SK-N-SH (cell line): ENCODE measurements around the gene MAN1A1. TPM values are rescaled to one million over a fixed set of nuclear protein-coding genes. Genes with fewer than 3 reads are reported as not detected.

ENCODE experiments used
- CTCF ChIA-PET: fragments of 300-600, 350-600 bp; formaldehyde crosslinking; extraction: SDS; loops from one replicate; lab custom pipeline; 2021; lab: Yijun Ruan, JAX
- POLR2A ChIA-PET: fragments of 350-600 bp; sonication (Branson Sonifier 250); formaldehyde crosslinking; extraction: SDS; loops from one replicate; lab custom pipeline; 2020; ENCODE audit warnings: antibody characterized with exemption, inconsistent platforms; lab: Yijun Ruan, JAX
- DNase-seq: peaks from one replicate; pipeline ENCODE4 v3.0.0; 2012
- H2AFZ ChIP-seq: fragments of 200-600 bp; sonication (generic); 2 replicates; pipeline ENCODE4 v1.8.1; 2016; ENCODE audit warnings: antibody characterized with exemption, mild to moderate bottlenecking, low read depth
- H3F3A ChIP-seq: fragments of 200-600 bp; sonication (generic); replicated peaks from 2 replicates; pipeline ENCODE3; 2016; ENCODE audit warnings: antibody characterized with exemption, mild to moderate bottlenecking; ENCODE audit not compliant: insufficient read depth
- H3K27ac ChIP-seq, 2 experiments: fragments of 200-500 bp in 1 of 2; fragments of 200-600 bp in 1 of 2; sonication (Bioruptor generic) in 1 of 2; sonication (generic), shearing (Covaris generic) in 1 of 2; 2 replicates each; pipeline versions ENCODE4 v1.5.1 to v1.6.1; 2014 to 2016; ENCODE audit warnings: low read depth in 2 of 2, inconsistent platforms in 1 of 2, low read length in 1 of 2, mild to moderate bottlenecking in 1 of 2, mixed read lengths in 1 of 2
- H3K27me3 ChIP-seq: fragments of 200-600 bp; sonication (generic), shearing (Covaris generic); 2 replicates; pipeline ENCODE4 v1.6.1; 2016; ENCODE audit warnings: mixed run types; ENCODE audit not compliant: insufficient read depth
- H3K36me3 ChIP-seq, 2 experiments: fragments of 200-500 bp in 1 of 2; fragments of 200-600 bp in 1 of 2; sonication (Bioruptor generic) in 1 of 2; sonication (generic) in 1 of 2; replicated peaks in 1 of 2; 2 replicates each; pipeline versions ENCODE3 to v1.5.1; 2014 to 2016; ENCODE audit warnings: low read length in 1 of 2, mild to moderate bottlenecking in 1 of 2; ENCODE audit not compliant: insufficient read depth in 2 of 2, control insufficient read depth in 1 of 2
- H3K4me1 ChIP-seq, 2 experiments: fragments of 200-500 bp in 1 of 2; fragments of 200-600 bp in 1 of 2; sonication (Bioruptor generic) in 1 of 2; sonication (generic), shearing (Covaris generic) in 1 of 2; 2 replicates each; pipeline versions ENCODE4 v1.5.1 to v1.6.1; 2014 to 2016; ENCODE audit warnings: low read depth in 1 of 2, low read length in 1 of 2, mixed run types in 1 of 2; ENCODE audit not compliant: insufficient read depth in 2 of 2, control insufficient read depth in 1 of 2
- H3K4me2 ChIP-seq: fragments of 200-600 bp; sonication (generic), shearing (Covaris generic); 2 replicates; pipeline ENCODE4 v1.6.1; 2017; ENCODE audit warnings: mixed run types
- H3K4me3 ChIP-seq, 2 experiments: fragments of 200-500 bp in 1 of 2; fragments of 200-600 bp in 1 of 2; sonication (Bioruptor generic) in 1 of 2; sonication (generic), shearing (Covaris generic) in 1 of 2; 2 replicates each; pipeline versions ENCODE4 v1.5.1 to v1.8.1; 2014 to 2016; ENCODE audit warnings: low read depth in 2 of 2, inconsistent platforms in 1 of 2, low read length in 1 of 2, mild to moderate bottlenecking in 1 of 2, mixed read lengths in 1 of 2, moderate library complexity in 1 of 2
- H3K79me2 ChIP-seq: fragments of 200-600 bp; sonication (generic); 2 replicates; pipeline ENCODE4 v1.8.1; 2017; ENCODE audit warnings: mild to moderate bottlenecking; ENCODE audit not compliant: insufficient read depth
- H3K9ac ChIP-seq: fragments of 200-600 bp; sonication (generic); 2 replicates; pipeline ENCODE4 v1.6.1; 2017; ENCODE audit warnings: mixed run types
- H3K9me2 ChIP-seq: fragments of 200-600 bp; sonication (generic); 2 replicates; pipeline ENCODE4 v1.6.1; 2017; ENCODE audit warnings: mixed run types
- H3K9me3 ChIP-seq: fragments of 200-600 bp; sonication (generic); 2 replicates; pipeline ENCODE4 v1.6.1; 2017; ENCODE audit warnings: mixed run types, mild to moderate bottlenecking, moderate library complexity
- H4K20me1 ChIP-seq: fragments of 200-600 bp; sonication (generic); 2 replicates; pipeline ENCODE4 v1.6.1; 2017; ENCODE audit warnings: mild to moderate bottlenecking, mixed run types; ENCODE audit not compliant: insufficient read depth
- EZH2phosphoT487 ChIP-seq: fragments of 200-600 bp; sonication (generic); IDR thresholded peaks from 2 replicates; pipeline ENCODE4 v1.6.1; 2017; ENCODE audit warnings: low read depth, mixed run types, mild to moderate bottlenecking, antibody characterized with exemption, moderate library complexity, borderline replicate concordance
- FOSL2 ChIP-seq: IDR thresholded peaks from 2 replicates; pipeline ENCODE4 v1.4.0; 2012; ENCODE audit warnings: low read depth, mild to moderate bottlenecking, moderate library complexity, borderline replicate concordance
- FOXJ3 ChIP-seq: sonication (generic); formaldehyde crosslinking; IDR thresholded peaks from 2 replicates; pipeline ENCODE4 v1.5.1; 2020; ENCODE audit warnings: mild to moderate bottlenecking, missing genetic modification reagents
- GATA2 ChIP-seq: sonication (generic); formaldehyde crosslinking; IDR thresholded peaks from 2 replicates; pipeline ENCODE4 v1.5.0; 2020; ENCODE audit warnings: mild to moderate bottlenecking, missing genetic modification reagents
- MXI1 ChIP-seq: IDR thresholded peaks from 2 replicates; pipeline ENCODE4 v1.6.1; 2012; ENCODE audit warnings: mild to moderate bottlenecking, low read depth, low read length, improper control_type of control experiment
- NFIC ChIP-seq: IDR thresholded peaks from 2 replicates; pipeline ENCODE4 v1.4.0; 2012; ENCODE audit warnings: borderline replicate concordance
- NRF1 ChIP-seq: IDR thresholded peaks from 2 replicates; pipeline ENCODE4 v1.6.1; 2012; ENCODE audit warnings: low read depth, mild to moderate bottlenecking, low read length
- RAD21 ChIP-seq: IDR thresholded peaks from 2 replicates; pipeline ENCODE4 v1.6.1; 2012; ENCODE audit warnings: mild to moderate bottlenecking, low read length
- RCOR1 ChIP-seq: fragments of 150-350 bp; IDR thresholded peaks from 2 replicates; pipeline ENCODE4 v1.6.1; 2017; ENCODE audit warnings: antibody characterized with exemption, low read length
- RFX5 ChIP-seq: IDR thresholded peaks from 2 replicates; pipeline ENCODE4 v1.6.1; 2012; ENCODE audit warnings: mild to moderate bottlenecking, improper control_type of control experiment, low read length
- SIN3A ChIP-seq: IDR thresholded peaks from 2 replicates; pipeline ENCODE4 v1.6.1; 2012; ENCODE audit warnings: low read depth, mild to moderate bottlenecking, low read length, moderate library complexity, borderline replicate concordance
- SMC3 ChIP-seq: IDR thresholded peaks from 2 replicates; pipeline ENCODE4 v1.6.1; 2012; ENCODE audit warnings: low read depth, low read length, improper control_type of control experiment
- TAF1 ChIP-seq: IDR thresholded peaks from 2 replicates; pipeline ENCODE4 v1.6.1; 2012; ENCODE audit warnings: low read depth, mild to moderate bottlenecking, low read length, moderate library complexity, borderline replicate concordance
- TCF12 ChIP-seq: IDR thresholded peaks from 2 replicates; pipeline ENCODE4 v1.4.0; 2012
- TEAD4 ChIP-seq: IDR thresholded peaks from 2 replicates; pipeline ENCODE4 v1.4.0; 2012; ENCODE audit warnings: mild to moderate bottlenecking, borderline replicate concordance; ENCODE audit not compliant: insufficient read depth
- YY1 ChIP-seq: IDR thresholded peaks from 2 replicates; pipeline ENCODE4 v1.4.0; 2012; ENCODE audit warnings: low read depth, mild to moderate bottlenecking
- WGBS: methylation state at CpG from one replicate; pipeline ENCODE4 v1.1.6; 2017; ENCODE audit warnings: low lambda C conversion rate; 5-methylcytosine and 5-hydroxymethylcytosine counted together
- polyA plus RNA-seq, 3 experiments: library from polyadenylated mRNA; depleted of rRNA; stranded (reverse); fragments of >200 nt; gene quantifications; 2 replicates each; pipeline ENCODE4 v1.2.3, GENCODE V29; 2012
- TF ChIP-seq, protein P1 (sequence below): fragments of 150-350 bp; IDR thresholded peaks from 2 replicates; pipeline ENCODE4 v1.6.1; 2016; ENCODE audit warnings: mild to moderate bottlenecking, low read depth, low read length
- TF ChIP-seq, protein P2 (sequence below): fragments of 200-600 bp; sonication (generic); IDR thresholded peaks from 2 replicates; pipeline ENCODE4 v1.6.1; 2017; ENCODE audit warnings: antibody characterized with exemption, mild to moderate bottlenecking, moderate library complexity
- TF ChIP-seq, protein P3 (sequence below): IDR thresholded peaks from 2 replicates; pipeline ENCODE4 v1.4.0; 2012; ENCODE audit warnings: low read depth
- TF ChIP-seq, protein P4 (sequence below): IDR thresholded peaks from 2 replicates; pipeline ENCODE4 v1.4.0; 2012; ENCODE audit warnings: low read depth, borderline replicate concordance

MAN1A1 gene
- polyA plus RNA-seq, 1 of the 3 experiments (the other 2 are of a cell fraction) = 28.0 TPM

DNA sequence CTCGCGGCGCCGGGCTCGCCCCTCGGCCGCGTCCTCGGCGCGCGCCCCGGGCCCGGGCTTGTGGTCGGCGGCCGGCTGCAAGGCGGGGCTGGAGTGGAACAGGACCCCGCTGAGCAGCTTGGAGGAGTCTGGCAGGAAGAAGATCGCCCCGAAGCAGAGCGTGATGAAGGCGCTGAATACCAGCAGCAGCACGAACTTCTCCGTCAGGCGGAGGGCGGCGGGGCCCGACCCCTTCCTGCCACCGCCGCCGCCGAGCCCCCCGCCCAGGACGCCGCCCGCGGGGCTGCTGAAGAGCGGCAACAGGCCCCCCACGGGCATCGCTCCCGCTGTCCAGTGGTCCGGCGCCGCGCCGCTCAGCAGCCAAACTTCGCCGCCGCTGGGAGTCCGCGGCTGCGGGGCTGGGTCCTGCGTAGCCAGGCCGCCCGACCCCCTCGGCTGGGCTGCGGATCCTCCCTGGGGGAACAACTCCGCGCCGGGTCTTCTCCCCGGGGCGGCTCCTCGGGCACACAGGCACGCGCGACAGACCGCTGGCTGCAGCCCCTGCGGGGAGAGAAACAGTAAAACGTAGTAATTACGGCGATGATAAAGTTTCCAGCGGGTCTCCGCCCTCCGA, 707 bp downstream of the MAN1A1 start:
- peaks cover 0 to 13% of the 10 kb centered on the region in 2 experiments; a peak in 3 of 4 replicates for H3K4me1 ChIP-seq

DNA sequence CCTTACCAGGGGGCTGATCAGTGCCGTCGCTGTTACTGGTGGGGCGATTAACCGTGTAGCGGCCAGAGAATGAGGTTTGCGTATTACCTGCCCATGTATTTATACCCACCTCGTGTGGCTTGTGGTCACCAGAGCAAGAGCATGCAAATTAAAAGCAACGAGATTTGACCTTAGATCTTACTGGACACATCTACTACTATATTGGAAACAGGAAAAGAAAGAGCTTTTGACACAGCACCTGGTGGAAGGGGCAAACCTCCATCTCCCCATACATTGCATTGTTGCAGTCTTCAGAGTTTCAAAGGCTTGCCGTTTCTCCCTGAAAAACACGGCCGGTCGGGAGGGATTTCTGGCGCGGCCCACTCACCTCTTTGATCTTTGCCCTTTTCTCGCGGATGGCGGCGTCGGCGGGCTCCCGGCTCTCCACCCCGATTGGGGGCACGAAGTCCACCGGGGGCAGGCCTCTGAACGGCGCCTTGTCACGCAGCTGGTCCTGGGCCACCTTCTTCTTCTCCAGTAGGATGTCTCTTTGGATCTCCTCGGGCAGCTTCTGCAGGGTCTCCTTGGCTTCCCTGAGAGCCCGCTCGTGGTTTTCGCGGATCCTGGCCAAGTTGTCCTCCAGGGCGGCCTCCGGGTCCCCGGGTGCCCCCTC, 1.3 kb downstream of the MAN1A1 start:
- H4K20me1 ChIP-seq = peaks cover 28% of the 10 kb centered on the region

More for the DNA sequence above, 707 bp downstream of the MAN1A1 start:
- ChIA-PET CTCF (interaction anchor here (0.6 to 3.5 kb wide), 3 partner anchors 14 to 453 kb away, joined by 4 to 27 read pairs (median 18); no protein-coding TSS in a partner anchor), POLR2A (no interaction called here)
- Histone ChIP-seq H4K20me1 (peaks cover 26% of the 10 kb centered on the region), H3F3A (peaks cover 11% of the 10 kb centered on the region), H3K9ac (peak overlapping the region; percentile 77), H3K4me2 (peak overlapping the region; percentile 94), H3K9me2 (no peaks in the 10 kb centered on the region), H3K79me2 (peaks cover 26% of the 10 kb centered on the region), H3K36me3 (peaks cover 3 to 14% of the 10 kb centered on the region in 2 experiments), H3K9me3 (no peaks in the 10 kb centered on the region), H3K4me3 (peak overlapping the region; percentile 87 to 94), H2AFZ (peak overlapping the region; percentile 87), H3K27me3 (no peaks in the 10 kb centered on the region), H3K27ac (peak overlapping the region; percentile 50 to 79; a peak in 2 of 4 replicates)
- 0% methylated on average over 12 of the region's 75 CpGs for WGBS
- no peak for TF ChIP-seq RFX5
- peak; percentile 26; the same call in 1 of the 2 replicates for TF ChIP-seq TAF1
- TF ChIP-seq SIN3A = no peak
- DNase-seq = peak; percentile 82

More for the DNA sequence above, 1.3 kb downstream of the MAN1A1 start:
- CTCF ChIA-PET = interaction anchor here (0.6 to 3.5 kb wide), 6 partner anchors 14 to 452 kb away, joined by 3 to 27 read pairs (median 6); no protein-coding TSS in a partner anchor
- Histone ChIP-seq H3K9me3 (no peaks in the 10 kb centered on the region), H3K9me2 (no peaks in the 10 kb centered on the region), H3K79me2 (peaks cover 26% of the 10 kb centered on the region), H3K27ac (no peak overlapping the region; a peak in 2 of 4 replicates), H3K9ac (peak overlapping the region; percentile 77), H3K4me3 (peak overlapping the region; percentile 87 to 94), H3F3A (peaks cover 11% of the 10 kb centered on the region), H2AFZ (peak overlapping the region; percentile 87; the same call in 1 of the 2 replicates), H3K4me1 (peaks cover 0 to 13% of the 10 kb centered on the region in 2 experiments; a peak in 3 of 4 replicates), H3K27me3 (no peaks in the 10 kb centered on the region), H3K4me2 (peak overlapping the region; percentile 94), H3K36me3 (peaks cover 3 to 21% of the 10 kb centered on the region in 2 experiments)
- WGBS = 26% methylated on average over 19 of the region's 35 CpGs
- POLR2A ChIA-PET = no interaction called here
- TF ChIP-seq TEAD4 (no peak), NRF1 (no peak), GATA2 (CRISPR knock-in tag) (no peak), MXI1 (no peak), SIN3A (no peak), FOXJ3 (no peak), NFIC (no peak), RAD21 (no peak), FOSL2 (no peak), TCF12 (no peak), RFX5 (no peak), RCOR1 (no peak), SMC3 (no peak), YY1 (no peak), EZH2phosphoT487 (no peak)
- TF ChIP-seq, protein P1, sequence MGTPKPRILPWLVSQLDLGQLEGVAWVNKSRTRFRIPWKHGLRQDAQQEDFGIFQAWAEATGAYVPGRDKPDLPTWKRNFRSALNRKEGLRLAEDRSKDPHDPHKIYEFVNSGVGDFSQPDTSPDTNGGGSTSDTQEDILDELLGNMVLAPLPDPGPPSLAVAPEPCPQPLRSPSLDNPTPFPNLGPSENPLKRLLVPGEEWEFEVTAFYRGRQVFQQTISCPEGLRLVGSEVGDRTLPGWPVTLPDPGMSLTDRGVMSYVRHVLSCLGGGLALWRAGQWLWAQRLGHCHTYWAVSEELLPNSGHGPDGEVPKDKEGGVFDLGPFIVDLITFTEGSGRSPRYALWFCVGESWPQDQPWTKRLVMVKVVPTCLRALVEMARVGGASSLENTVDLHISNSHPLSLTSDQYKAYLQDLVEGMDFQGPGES = no peak
- TF ChIP-seq, protein P2, sequence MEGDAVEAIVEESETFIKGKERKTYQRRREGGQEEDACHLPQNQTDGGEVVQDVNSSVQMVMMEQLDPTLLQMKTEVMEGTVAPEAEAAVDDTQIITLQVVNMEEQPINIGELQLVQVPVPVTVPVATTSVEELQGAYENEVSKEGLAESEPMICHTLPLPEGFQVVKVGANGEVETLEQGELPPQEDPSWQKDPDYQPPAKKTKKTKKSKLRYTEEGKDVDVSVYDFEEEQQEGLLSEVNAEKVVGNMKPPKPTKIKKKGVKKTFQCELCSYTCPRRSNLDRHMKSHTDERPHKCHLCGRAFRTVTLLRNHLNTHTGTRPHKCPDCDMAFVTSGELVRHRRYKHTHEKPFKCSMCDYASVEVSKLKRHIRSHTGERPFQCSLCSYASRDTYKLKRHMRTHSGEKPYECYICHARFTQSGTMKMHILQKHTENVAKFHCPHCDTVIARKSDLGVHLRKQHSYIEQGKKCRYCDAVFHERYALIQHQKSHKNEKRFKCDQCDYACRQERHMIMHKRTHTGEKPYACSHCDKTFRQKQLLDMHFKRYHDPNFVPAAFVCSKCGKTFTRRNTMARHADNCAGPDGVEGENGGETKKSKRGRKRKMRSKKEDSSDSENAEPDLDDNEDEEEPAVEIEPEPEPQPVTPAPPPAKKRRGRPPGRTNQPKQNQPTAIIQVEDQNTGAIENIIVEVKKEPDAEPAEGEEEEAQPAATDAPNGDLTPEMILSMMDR = no peak
- TF ChIP-seq, protein P3, sequence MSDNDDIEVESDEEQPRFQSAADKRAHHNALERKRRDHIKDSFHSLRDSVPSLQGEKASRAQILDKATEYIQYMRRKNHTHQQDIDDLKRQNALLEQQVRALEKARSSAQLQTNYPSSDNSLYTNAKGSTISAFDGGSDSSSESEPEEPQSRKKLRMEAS = no peak
- TF ChIP-seq, protein P4, sequence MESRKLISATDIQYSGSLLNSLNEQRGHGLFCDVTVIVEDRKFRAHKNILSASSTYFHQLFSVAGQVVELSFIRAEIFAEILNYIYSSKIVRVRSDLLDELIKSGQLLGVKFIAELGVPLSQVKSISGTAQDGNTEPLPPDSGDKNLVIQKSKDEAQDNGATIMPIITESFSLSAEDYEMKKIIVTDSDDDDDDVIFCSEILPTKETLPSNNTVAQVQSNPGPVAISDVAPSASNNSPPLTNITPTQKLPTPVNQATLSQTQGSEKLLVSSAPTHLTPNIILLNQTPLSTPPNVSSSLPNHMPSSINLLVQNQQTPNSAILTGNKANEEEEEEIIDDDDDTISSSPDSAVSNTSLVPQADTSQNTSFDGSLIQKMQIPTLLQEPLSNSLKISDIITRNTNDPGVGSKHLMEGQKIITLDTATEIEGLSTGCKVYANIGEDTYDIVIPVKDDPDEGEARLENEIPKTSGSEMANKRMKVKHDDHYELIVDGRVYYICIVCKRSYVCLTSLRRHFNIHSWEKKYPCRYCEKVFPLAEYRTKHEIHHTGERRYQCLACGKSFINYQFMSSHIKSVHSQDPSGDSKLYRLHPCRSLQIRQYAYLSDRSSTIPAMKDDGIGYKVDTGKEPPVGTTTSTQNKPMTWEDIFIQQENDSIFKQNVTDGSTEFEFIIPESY = no peak
- DNase-seq = no peak
